MM.1S (cell line): ENCODE data around the gene MYF5.

Experiments
- DNase-seq: peaks from one replicate; pipeline ENCODE4 v3.0.0-alpha.2; 2015
- H2AFZ ChIP-seq: fragments of 300-600 bp; sonication (generic); 2 replicates; pipeline ENCODE4 v1.6.0; 2016; ENCODE audit warnings: antibody characterized with exemption, low read length
- H3F3A ChIP-seq: fragments of 300-600 bp; sonication (generic); 2 replicates; pipeline ENCODE4 v1.6.1; 2016; ENCODE audit warnings: mild to moderate bottlenecking, antibody characterized with exemption, low read length, moderate library complexity, mixed read lengths; ENCODE audit not compliant: insufficient read depth
- H3K27ac ChIP-seq: fragments of 300-600 bp; sonication (generic); 2 replicates; pipeline ENCODE4 v1.5.1; 2016; ENCODE audit warnings: mild to moderate bottlenecking, low read length
- H3K27me3 ChIP-seq: fragments of 300-600 bp; sonication (generic); replicated peaks from 2 replicates; pipeline ENCODE4 v1.6.0; 2016; ENCODE audit warnings: low read length; ENCODE audit not compliant: insufficient read depth
- H3K36me3 ChIP-seq: fragments of 300-600 bp; sonication (generic); replicated peaks from 2 replicates; pipeline ENCODE4 v1.6.1; 2016; ENCODE audit warnings: mild to moderate bottlenecking, low read length, mixed read lengths; ENCODE audit not compliant: insufficient read depth
- H3K4me1 ChIP-seq: fragments of 300-600 bp; sonication (generic); 2 replicates; pipeline ENCODE4 v1.6.1; 2016; ENCODE audit warnings: low read length, mixed read lengths
- H3K4me2 ChIP-seq: fragments of 300-600 bp; sonication (generic); 2 replicates; pipeline ENCODE4 v1.6.0; 2016; ENCODE audit warnings: low read depth, low read length
- H3K4me3 ChIP-seq: fragments of 300-600 bp; sonication (generic); 2 replicates; pipeline ENCODE4 v1.5.1; 2016; ENCODE audit warnings: low read length, mixed read lengths
- H3K79me2 ChIP-seq: fragments of 300-600 bp; sonication (generic); 2 replicates; pipeline ENCODE4 v1.6.1; 2016; ENCODE audit warnings: mixed run types, low read length, mixed read lengths
- H3K9ac ChIP-seq: fragments of 300-600 bp; sonication (generic); 2 replicates; pipeline ENCODE4 v1.6.1; 2016; ENCODE audit warnings: low read length, mixed read lengths
- H3K9me2 ChIP-seq: fragments of 300-600 bp; sonication (generic); replicated peaks from 2 replicates; pipeline ENCODE4 v1.6.1; 2016; ENCODE audit warnings: mild to moderate bottlenecking, low read length, mixed read lengths; ENCODE audit not compliant: insufficient read depth
- H3K9me3 ChIP-seq: fragments of 300-600 bp; sonication (generic); replicated peaks from 2 replicates; pipeline ENCODE4 v1.6.1; 2016; ENCODE audit warnings: mild to moderate bottlenecking, low read length, mixed read lengths; ENCODE audit not compliant: insufficient read depth
- H4K20me1 ChIP-seq: fragments of 300-600 bp; sonication (generic); 2 replicates; pipeline ENCODE4 v1.6.1; 2016; ENCODE audit warnings: mild to moderate bottlenecking, low read length, moderate library complexity, mixed read lengths; ENCODE audit not compliant: insufficient read depth
- CTCF ChIP-seq: fragments of 300-600 bp; sonication (generic); IDR thresholded peaks from 2 replicates; pipeline ENCODE4 v1.5.1; 2016; ENCODE audit warnings: antibody characterized with exemption, low read length, mixed read lengths
- EZH2 ChIP-seq: fragments of 300-600 bp; sonication (generic); optimal IDR thresholded peaks from 2 replicates; pipeline ENCODE3; 2017; ENCODE audit warnings: low read depth, mild to moderate bottlenecking, antibody characterized with exemption, low read length, mixed read lengths
- EZH2phosphoT487 ChIP-seq: fragments of 300-600 bp; sonication (generic); IDR thresholded peaks from 2 replicates; pipeline ENCODE4 v1.6.1; 2018; ENCODE audit warnings: antibody characterized with exemption, low read length

The MYF5 gene

GRCh38 chr12:80749456-80749855 is 32.7 kb downstream of the MYF5 start:
- no peaks in the 10 kb centered on the region for H3K79me2 ChIP-seq
- no peak for DNase-seq
- no peak overlapping the region for H3K4me3 ChIP-seq
- H2AFZ ChIP-seq = no peak overlapping the region
- no peak overlapping the region for H3K4me2 ChIP-seq
- no peak for TF ChIP-seq EZH2phosphoT487
- TF ChIP-seq EZH2 = no peak
- no peak for TF ChIP-seq CTCF
- H4K20me1 ChIP-seq = no peaks in the 10 kb centered on the region
- H3K4me1 ChIP-seq = no peaks in the 10 kb centered on the region
- no peaks in the 10 kb centered on the region for H3K27me3 ChIP-seq
- H3K36me3 ChIP-seq = no peaks in the 10 kb centered on the region
- no peaks in the 10 kb centered on the region for H3K9me3 ChIP-seq
- no peaks in the 10 kb centered on the region for H3K9me2 ChIP-seq
- H3K9ac ChIP-seq = no peak overlapping the region
- no peaks in the 10 kb centered on the region for H3F3A ChIP-seq
- H3K27ac ChIP-seq = no peak overlapping the region

- H3K4me2 ChIP-seq = no peak overlapping the region
- no peaks in the 10 kb centered on the region for H3F3A ChIP-seq
- no peaks in the 10 kb centered on the region for H3K9me3 ChIP-seq
- H3K36me3 ChIP-seq = no peaks in the 10 kb centered on the region
- no peaks in the 10 kb centered on the region for H3K27me3 ChIP-seq
- no peak overlapping the region for H3K27ac ChIP-seq
- no peaks in the 10 kb centered on the region for H3K9me2 ChIP-seq
- no peak for TF ChIP-seq EZH2phosphoT487
- TF ChIP-seq CTCF = no peak
- no peak for TF ChIP-seq EZH2
- H3K79me2 ChIP-seq = no peaks in the 10 kb centered on the region
- H4K20me1 ChIP-seq = no peaks in the 10 kb centered on the region
- no peak for DNase-seq
- no peak overlapping the region for H2AFZ ChIP-seq
- H3K4me3 ChIP-seq = no peak overlapping the region
- H3K9ac ChIP-seq = no peak overlapping the region
- no peaks in the 10 kb centered on the region for H3K4me1 ChIP-seq
Observed at GRCh38 chr12:80752464-80752863, 35.8 kb downstream of the MYF5 start.

- no peaks in the 10 kb centered on the region for H3K4me1 ChIP-seq
- H3K27me3 ChIP-seq = no peaks in the 10 kb centered on the region
- no peak overlapping the region for H2AFZ ChIP-seq
- TF ChIP-seq EZH2 (no peak), CTCF (no peak), EZH2phosphoT487 (no peak)
- DNase-seq = no peak
- H3K36me3 ChIP-seq = no peaks in the 10 kb centered on the region
- H3K9ac ChIP-seq = no peak overlapping the region
- no peaks in the 10 kb centered on the region for H3F3A ChIP-seq
- H3K9me2 ChIP-seq = no peaks in the 10 kb centered on the region
- no peak overlapping the region for H3K27ac ChIP-seq
- no peaks in the 10 kb centered on the region for H3K79me2 ChIP-seq
- H3K4me2 ChIP-seq = no peak overlapping the region
- H3K4me3 ChIP-seq = no peak overlapping the region
- no peaks in the 10 kb centered on the region for H3K9me3 ChIP-seq
- no peaks in the 10 kb centered on the region for H4K20me1 ChIP-seq
Observed at GRCh38 chr12:80754274-80754673, 37.6 kb downstream of the MYF5 start.
